Neural cell (in vitro differentiated cells): ENCODE results near the gene PLPP3.

Source experiments
- CTCF ChIP-seq: fragments of 450-650 bp; IDR thresholded peaks from 2 replicates; pipeline ENCODE4 v1.5.1; 2014; ENCODE audit warnings: antibody characterized with exemption, mild to moderate bottlenecking, moderate library complexity; ENCODE audit not compliant: poor library complexity, severe bottlenecking
- EP300 ChIP-seq: fragments of 450-650 bp; conservative IDR thresholded peaks from 2 replicates; pipeline ENCODE4 v1.6.1; 2014; ENCODE audit warnings: antibody characterized with exemption, mild to moderate bottlenecking, moderate library complexity; ENCODE audit not compliant: poor library complexity, severe bottlenecking
- EZH2 ChIP-seq: fragments of 200-600, 300-800 bp; shearing (Covaris generic), sonication (generic); IDR thresholded peaks from 2 replicates; pipeline ENCODE4 v1.6.1; 2014; ENCODE audit warnings: antibody characterized with exemption, low read length, borderline replicate concordance, mild to moderate bottlenecking; ENCODE audit not compliant: insufficient read depth, poor library complexity, severe bottlenecking
- MXI1 ChIP-seq: fragments of 450-650 bp; conservative IDR thresholded peaks from 2 replicates; pipeline ENCODE4 v1.6.1; 2014; ENCODE audit warnings: antibody characterized with exemption, mild to moderate bottlenecking; ENCODE audit not compliant: poor library complexity, severe bottlenecking
- POLR2AphosphoS5 ChIP-seq: IDR thresholded peaks from 2 replicates; pipeline ENCODE4 v1.6.1; 2012
- RAD21 ChIP-seq: fragments of 450-650 bp; conservative IDR thresholded peaks from 2 replicates; pipeline ENCODE4 v1.6.1; 2014; ENCODE audit warnings: antibody characterized with exemption, mild to moderate bottlenecking, moderate library complexity
- REST ChIP-seq: IDR thresholded peaks from 2 replicates; pipeline ENCODE4 v1.6.1; 2012; ENCODE audit warnings: borderline replicate concordance
- SMC3 ChIP-seq: fragments of 450-650 bp; conservative IDR thresholded peaks from 2 replicates; pipeline ENCODE4 v1.6.1; 2014; ENCODE audit warnings: antibody characterized with exemption, mild to moderate bottlenecking, moderate library complexity; ENCODE audit not compliant: poor library complexity
- TAF1 ChIP-seq: IDR thresholded peaks from 2 replicates; pipeline ENCODE4 v1.6.1; 2012; ENCODE audit warnings: low read depth

DNA sequence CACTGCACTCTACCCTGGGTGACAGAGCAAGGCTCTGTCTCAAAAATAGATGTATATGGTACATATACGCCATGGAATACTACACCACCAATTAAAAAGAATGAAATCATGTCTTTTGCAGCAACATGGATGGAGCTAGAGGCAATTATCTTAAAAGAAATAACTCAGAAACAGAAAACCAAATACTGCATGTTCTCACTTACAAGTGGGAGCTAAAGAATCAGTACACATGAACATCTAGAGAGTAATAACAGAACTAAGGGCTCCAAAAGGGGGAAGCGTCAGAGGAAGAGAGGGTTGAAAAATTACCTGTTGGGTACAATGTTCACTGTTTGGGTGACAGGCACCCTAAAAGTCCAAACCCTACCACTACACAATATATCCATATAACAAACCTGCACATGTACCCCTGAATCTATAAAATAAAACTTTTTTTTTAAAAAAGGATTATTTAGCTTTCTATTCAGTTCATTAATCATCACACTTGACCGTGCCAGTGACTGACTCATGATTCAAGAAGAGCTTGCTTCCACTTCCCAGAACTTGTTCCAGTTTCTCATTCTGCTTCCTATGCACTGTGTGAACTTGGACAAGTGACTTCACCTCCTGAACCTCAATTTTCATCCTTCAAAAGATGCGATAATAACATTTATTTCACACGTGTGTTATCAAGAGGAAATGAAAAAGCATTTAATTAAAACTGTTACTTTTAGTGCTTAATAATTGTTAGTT lies 109.6 kb downstream of the PLPP3 start:
- no peak for TF ChIP-seq EZH2
- TF ChIP-seq POLR2AphosphoS5 = no peak
- no peak for TF ChIP-seq CTCF
- TF ChIP-seq EP300 = no peak
- no peak for TF ChIP-seq REST
- TF ChIP-seq TAF1 = no peak
- no peak for TF ChIP-seq MXI1
- no peak for TF ChIP-seq SMC3
- TF ChIP-seq RAD21 = no peak
